ENCODE results near the gene HOXB7. TPM values are rescaled to one million over a fixed set of nuclear protein-coding genes. Genes with fewer than 3 reads are reported as not detected.

The HOXB7 gene
- total and polyA plus RNA-seq, 10 of the 15 experiments (the other 5 are each of a cell fraction or from before 2014, with no cell fraction given): 2.8 to 7.4 (median 4.2) TPM

DNA sequence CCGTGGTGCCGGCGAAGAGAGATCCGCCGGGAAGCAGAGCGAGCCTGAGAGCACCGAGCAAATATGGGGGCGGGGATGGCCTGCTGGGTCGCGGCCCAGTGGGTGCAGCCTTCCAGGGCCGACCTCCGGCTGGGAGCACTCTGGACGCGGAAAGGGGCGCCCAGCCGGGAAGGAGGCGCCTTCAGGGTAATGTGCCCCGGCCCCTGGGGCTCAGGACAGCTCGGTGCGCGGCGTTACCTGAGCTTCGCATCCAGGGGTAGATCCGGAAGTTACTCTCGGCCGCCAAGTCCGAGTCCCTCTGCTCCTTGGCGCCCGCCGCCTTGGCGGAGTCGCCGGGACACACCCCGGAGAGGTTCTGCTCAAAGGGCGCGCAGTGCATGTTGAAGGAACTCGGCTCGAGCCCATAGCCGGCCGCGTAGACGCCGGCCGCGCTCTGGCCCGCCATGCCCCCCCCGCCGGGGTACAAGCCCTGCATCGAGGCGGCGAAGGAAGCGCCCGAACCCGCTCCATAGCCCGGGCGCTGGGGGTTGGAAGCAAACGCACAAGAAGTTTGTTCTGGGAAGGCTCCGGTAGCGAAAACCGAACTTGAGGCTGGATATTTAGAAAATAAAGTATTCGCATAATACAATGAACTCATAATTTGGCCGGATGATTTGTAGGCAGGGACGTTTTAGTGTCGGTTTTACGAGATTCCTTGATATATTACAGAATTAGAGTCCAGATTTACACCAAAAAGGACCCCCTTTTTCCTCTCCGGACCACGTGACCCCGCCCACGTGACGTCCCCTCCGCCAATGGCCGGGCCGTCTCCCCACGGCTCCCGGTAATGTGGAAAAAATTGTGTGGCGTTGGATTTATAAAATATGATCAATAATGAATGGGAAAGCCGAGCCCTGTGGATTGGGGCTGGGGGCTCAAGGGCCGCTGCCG, at the start of gene HOXB7 (continued):
- TF ChIP-seq, protein P1, sequence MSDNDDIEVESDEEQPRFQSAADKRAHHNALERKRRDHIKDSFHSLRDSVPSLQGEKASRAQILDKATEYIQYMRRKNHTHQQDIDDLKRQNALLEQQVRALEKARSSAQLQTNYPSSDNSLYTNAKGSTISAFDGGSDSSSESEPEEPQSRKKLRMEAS (IDR thresholded peaks at IDR 0.05; ENCODE audit: low read depth, low read length): peak; percentile 96
- TF ChIP-seq POLR2AphosphoS2 (IDR thresholded peaks at IDR 0.05; ENCODE audit: low read depth, low read length) (no peak), STAT1 (conservative IDR thresholded peaks at IDR 0.05) (no peak), EP300 (IDR thresholded peaks at IDR 0.05; ENCODE audit: borderline replicate concordance in 1 of 2, control insufficient read depth in 1 of 2, low read depth in 2 of 2, low read length in 2 of 2) (no peak), ZNF207 (IDR thresholded peaks at IDR 0.05; ENCODE audit: borderline replicate concordance) (peak; percentile 1; the same call in 1 of the 2 replicates), JUND (IDR thresholded peaks at IDR 0.05; ENCODE audit: low read depth, low read length) (no peak), SREBF1 (IDR thresholded peaks at IDR 0.05; ENCODE audit: low read length) (no peak), RELA (IDR thresholded peaks at IDR 0.05; ENCODE audit: borderline replicate concordance, partially characterized antibody) (peak; percentile 54), FOXM1 (IDR thresholded peaks at IDR 0.05; ENCODE audit: low read depth, low read length) (no peak), BHLHE40 (IDR thresholded peaks at IDR 0.05; ENCODE audit: borderline replicate concordance in 1 of 2, low read depth in 2 of 2, low read length in 1 of 2) (peak in 1 of 2 experiments; percentile 61; a peak in 2 of 4 replicates), RFX5 (IDR thresholded peaks at IDR 0.05; ENCODE audit: low read depth, low read length) (no peak), ZZZ3 (IDR thresholded peaks at IDR 0.05; ENCODE audit: control insufficient read depth, insufficient read length, low read depth) (no peak), NR2C2 (IDR thresholded peaks at IDR 0.05; ENCODE audit: borderline replicate concordance, control insufficient read depth, insufficient read length, low read depth) (no peak), HDAC2 (IDR thresholded peaks at IDR 0.05) (no peak), MXI1 (IDR thresholded peaks at IDR 0.05; ENCODE audit: low read depth, low read length) (no peak), TCF3 (IDR thresholded peaks at IDR 0.05; ENCODE audit: borderline replicate concordance, insufficient read depth, low read depth, low read length) (no peak), CEBPB (IDR thresholded peaks at IDR 0.05; ENCODE audit: borderline replicate concordance in 1 of 2, low read depth in 2 of 2, low read length in 2 of 2) (no peak), TCF7 (IDR thresholded peaks at IDR 0.05; ENCODE audit: borderline replicate concordance) (no peak), RAD51 (IDR thresholded peaks at IDR 0.05) (peak; percentile 100), ZNF384 (IDR thresholded peaks at IDR 0.05; ENCODE audit: borderline replicate concordance, low read depth, low read length) (no peak), MEF2A (IDR thresholded peaks at IDR 0.05; ENCODE audit: insufficient read depth, low read depth, low read length) (no peak)
- TF ChIP-seq, protein P2, sequence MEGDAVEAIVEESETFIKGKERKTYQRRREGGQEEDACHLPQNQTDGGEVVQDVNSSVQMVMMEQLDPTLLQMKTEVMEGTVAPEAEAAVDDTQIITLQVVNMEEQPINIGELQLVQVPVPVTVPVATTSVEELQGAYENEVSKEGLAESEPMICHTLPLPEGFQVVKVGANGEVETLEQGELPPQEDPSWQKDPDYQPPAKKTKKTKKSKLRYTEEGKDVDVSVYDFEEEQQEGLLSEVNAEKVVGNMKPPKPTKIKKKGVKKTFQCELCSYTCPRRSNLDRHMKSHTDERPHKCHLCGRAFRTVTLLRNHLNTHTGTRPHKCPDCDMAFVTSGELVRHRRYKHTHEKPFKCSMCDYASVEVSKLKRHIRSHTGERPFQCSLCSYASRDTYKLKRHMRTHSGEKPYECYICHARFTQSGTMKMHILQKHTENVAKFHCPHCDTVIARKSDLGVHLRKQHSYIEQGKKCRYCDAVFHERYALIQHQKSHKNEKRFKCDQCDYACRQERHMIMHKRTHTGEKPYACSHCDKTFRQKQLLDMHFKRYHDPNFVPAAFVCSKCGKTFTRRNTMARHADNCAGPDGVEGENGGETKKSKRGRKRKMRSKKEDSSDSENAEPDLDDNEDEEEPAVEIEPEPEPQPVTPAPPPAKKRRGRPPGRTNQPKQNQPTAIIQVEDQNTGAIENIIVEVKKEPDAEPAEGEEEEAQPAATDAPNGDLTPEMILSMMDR (IDR thresholded peaks at IDR 0.05 in 2 of 3, conservative IDR thresholded peaks at IDR 0.05 in 1 of 3; ENCODE audit: control insufficient read depth in 2 of 3, extremely low read depth in 1 of 3, insufficient read depth in 1 of 3, low read depth in 3 of 3, low read length in 3 of 3): no peak
- TF ChIP-seq, protein P3, sequence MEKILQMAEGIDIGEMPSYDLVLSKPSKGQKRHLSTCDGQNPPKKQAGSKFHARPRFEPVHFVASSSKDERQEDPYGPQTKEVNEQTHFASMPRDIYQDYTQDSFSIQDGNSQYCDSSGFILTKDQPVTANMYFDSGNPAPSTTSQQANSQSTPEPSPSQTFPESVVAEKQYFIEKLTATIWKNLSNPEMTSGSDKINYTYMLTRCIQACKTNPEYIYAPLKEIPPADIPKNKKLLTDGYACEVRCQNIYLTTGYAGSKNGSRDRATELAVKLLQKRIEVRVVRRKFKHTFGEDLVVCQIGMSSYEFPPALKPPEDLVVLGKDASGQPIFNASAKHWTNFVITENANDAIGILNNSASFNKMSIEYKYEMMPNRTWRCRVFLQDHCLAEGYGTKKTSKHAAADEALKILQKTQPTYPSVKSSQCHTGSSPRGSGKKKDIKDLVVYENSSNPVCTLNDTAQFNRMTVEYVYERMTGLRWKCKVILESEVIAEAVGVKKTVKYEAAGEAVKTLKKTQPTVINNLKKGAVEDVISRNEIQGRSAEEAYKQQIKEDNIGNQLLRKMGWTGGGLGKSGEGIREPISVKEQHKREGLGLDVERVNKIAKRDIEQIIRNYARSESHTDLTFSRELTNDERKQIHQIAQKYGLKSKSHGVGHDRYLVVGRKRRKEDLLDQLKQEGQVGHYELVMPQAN (conservative IDR thresholded peaks at IDR 0.05): no peak; the same call in 1 of the 2 replicates
- TF ChIP-seq, protein P4, sequence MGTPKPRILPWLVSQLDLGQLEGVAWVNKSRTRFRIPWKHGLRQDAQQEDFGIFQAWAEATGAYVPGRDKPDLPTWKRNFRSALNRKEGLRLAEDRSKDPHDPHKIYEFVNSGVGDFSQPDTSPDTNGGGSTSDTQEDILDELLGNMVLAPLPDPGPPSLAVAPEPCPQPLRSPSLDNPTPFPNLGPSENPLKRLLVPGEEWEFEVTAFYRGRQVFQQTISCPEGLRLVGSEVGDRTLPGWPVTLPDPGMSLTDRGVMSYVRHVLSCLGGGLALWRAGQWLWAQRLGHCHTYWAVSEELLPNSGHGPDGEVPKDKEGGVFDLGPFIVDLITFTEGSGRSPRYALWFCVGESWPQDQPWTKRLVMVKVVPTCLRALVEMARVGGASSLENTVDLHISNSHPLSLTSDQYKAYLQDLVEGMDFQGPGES (IDR thresholded peaks at IDR 0.05): no peak

Data from GM12878 (cell line).